EL (cell line): ENCODE results near the gene MIA3.
A peak's percentile ranks its signal among the peaks of the same experiment; 100 is the strongest.
"Not testable (repeated sequence)": the region's sequence is repeated elsewhere in the genome, so short reads cannot be mapped to it uniquely, and the experiment has no call there.

Experiments used
- DNase-seq: peaks from one replicate; pipeline ENCODE4 v3.0.0-alpha.2; 2016

The MIA3 gene

GRCh38 chr1:222618001-222618879 is at the start of gene MIA3:
TSS of gene MIA3 (plus strand) at chr1:222618097. CDS start at chr1:222618111, 14 bp downstream.
- DNase-seq = no peak

- DNase-seq = no peak
Measured at GRCh38 chr1:222570837-222571236, 47.1 kb upstream of the MIA3 start.

- no peak for DNase-seq
Measured at GRCh38 chr1:222579316-222579715, 38.6 kb upstream of the MIA3 start.

GRCh38 chr1:222582099-222582774 is 35.7 kb upstream of the MIA3 start:
- DNase-seq = peak; percentile 71

- DNase-seq = no peak
Measured at GRCh38 chr1:222583079-222583478, 34.8 kb upstream of the MIA3 start.

- no peak for DNase-seq
Measured at GRCh38 chr1:222586842-222587241, 31.1 kb upstream of the MIA3 start.

GRCh38 chr1:222588135-222588534 is 29.8 kb upstream of the MIA3 start:
- no peak for DNase-seq

- peak; percentile 87 for DNase-seq
Measured at GRCh38 chr1:222589462-222590302, 28.2 kb upstream of the MIA3 start, which contains the start of gene TAF1A. TSS of gene TAF1A (minus strand) at chr1:222589933.

- DNase-seq = peak; percentile 38
Measured at GRCh38 chr1:222592171-222592570, 25.7 kb upstream of the MIA3 start.

- DNase-seq = no peak
Measured at GRCh38 chr1:222594789-222595188, 23.1 kb upstream of the MIA3 start.

- no peak for DNase-seq
Measured at GRCh38 chr1:222596696-222597095, 21.2 kb upstream of the MIA3 start.

GRCh38 chr1:222600281-222600680 is 17.6 kb upstream of the MIA3 start:
- DNase-seq = no peak

- DNase-seq = no peak
Measured at GRCh38 chr1:222601257-222601656, 16.6 kb upstream of the MIA3 start.

- no peak for DNase-seq
Measured at GRCh38 chr1:222606757-222607156, 11.1 kb upstream of the MIA3 start.

- not testable (repeated sequence) for DNase-seq
Measured at GRCh38 chr1:222609111-222609510, 8.8 kb upstream of the MIA3 start.

- DNase-seq = no peak
Measured at GRCh38 chr1:222610728-222611127, 7.2 kb upstream of the MIA3 start.

- DNase-seq = no peak
Measured at GRCh38 chr1:222613627-222614026, 4.3 kb upstream of the MIA3 start.

- peak; percentile 51 for DNase-seq
Measured at GRCh38 chr1:222616525-222616924, 1.4 kb upstream of the MIA3 start.

GRCh38 chr1:222617367-222617951 is 438 bp upstream of the MIA3 start:
- DNase-seq = peak; percentile 98

GRCh38 chr1:222618880-222619596 is 1.1 kb downstream of the MIA3 start:
- peak; percentile 47 for DNase-seq

GRCh38 chr1:222620566-222620965 is 2.7 kb downstream of the MIA3 start:
- DNase-seq = no peak

GRCh38 chr1:222622765-222623164 is 4.9 kb downstream of the MIA3 start:
- no peak for DNase-seq
